A549 treated with DMSO at 1 μM for 4 hours (cell line): ENCODE data around the gene FKBP5. TPM values are rescaled to one million over a fixed set of nuclear protein-coding genes. Genes with fewer than 3 reads are reported as not detected.

ENCODE experiments used
- total RNA-seq: library from RNA; stranded (reverse); fragments of 200-300 nt; extraction: Qiagen RNA extraction; gene quantifications from 5 replicates; pipeline ENCODE4 v1.2.3, GENCODE V29; 2022; ENCODE audit warnings: low read depth

FKBP5 gene
- 9.2 to 11.2 TPM (median 10.6 TPM) in 5 replicates for total RNA-seq

GRCh38 chr6:35688605-35689322, at the start of gene FKBP5:
Gene FKBP5, minus strand, starts transcription at chr6:35688915. Its CDS starts 46,091 bp downstream, at chr6:35642824.

GRCh38 chr6:35736982-35737412, 48.3 kb upstream of the FKBP5 start, which contains the start of gene ARMC12:
Gene ARMC12, plus strand, starts transcription at chr6:35737032. Its CDS starts 77 bp downstream, at chr6:35737109.

Other genes with a start within 250 kb of the FKBP5 start
- 2.5 to 3.3 TPM (median 3.0 TPM) in 5 replicates for gene FANCE, start 236.6 kb downstream of the FKBP5 start, total RNA-seq
- gene RPL10A, start 220.5 kb downstream of the FKBP5 start, total RNA-seq = 1,465 to 1,587 TPM (median 1,503 TPM) in 5 replicates
- gene TEAD3, start 191.8 kb downstream of the FKBP5 start, total RNA-seq = 4.2 to 6.2 TPM (median 5.7 TPM) in 5 replicates
- not detected in 5 replicates for gene TULP1, start 176.0 kb downstream of the FKBP5 start, total RNA-seq
- 0.18 to 0.40 TPM (median 0.24 TPM) in 5 replicates for gene ARMC12, start 48.1 kb upstream of the FKBP5 start, total RNA-seq
- 0.38 to 0.76 TPM (median 0.57 TPM) in 4 of 5 replicates, not detected in the other for gene CLPSL2, start 87.7 kb upstream of the FKBP5 start, total RNA-seq
- not detected in 5 replicates for gene CLPSL1, start 92.1 kb upstream of the FKBP5 start, total RNA-seq
- not detected in 5 replicates for gene CLPS, start 108.4 kb upstream of the FKBP5 start, total RNA-seq
- gene LHFPL5, start 116.4 kb upstream of the FKBP5 start, total RNA-seq = 0.11 to 0.34 TPM (median 0.16 TPM) in 4 of 5 replicates, not detected in the other
- 31.0 to 43.0 TPM (median 38.3 TPM) in 5 replicates for gene SRPK1, start 232.2 kb upstream of the FKBP5 start, total RNA-seq